Globus pallidus (tissue), 1 donor: ENCODE results near the gene CPNE4.
A peak's percentile ranks its signal among the peaks of the same experiment; 100 is the strongest.
"Not testable (repeated sequence)": the region's sequence is repeated elsewhere in the genome, so short reads cannot be mapped to it uniquely, and the experiment has no call there.

Experiments
- DNase-seq: peaks from one replicate; pipeline ENCODE4 v3.0.0-alpha.2; 2015; ENCODE audit warnings: low spot score

Gene CPNE4

DNA sequence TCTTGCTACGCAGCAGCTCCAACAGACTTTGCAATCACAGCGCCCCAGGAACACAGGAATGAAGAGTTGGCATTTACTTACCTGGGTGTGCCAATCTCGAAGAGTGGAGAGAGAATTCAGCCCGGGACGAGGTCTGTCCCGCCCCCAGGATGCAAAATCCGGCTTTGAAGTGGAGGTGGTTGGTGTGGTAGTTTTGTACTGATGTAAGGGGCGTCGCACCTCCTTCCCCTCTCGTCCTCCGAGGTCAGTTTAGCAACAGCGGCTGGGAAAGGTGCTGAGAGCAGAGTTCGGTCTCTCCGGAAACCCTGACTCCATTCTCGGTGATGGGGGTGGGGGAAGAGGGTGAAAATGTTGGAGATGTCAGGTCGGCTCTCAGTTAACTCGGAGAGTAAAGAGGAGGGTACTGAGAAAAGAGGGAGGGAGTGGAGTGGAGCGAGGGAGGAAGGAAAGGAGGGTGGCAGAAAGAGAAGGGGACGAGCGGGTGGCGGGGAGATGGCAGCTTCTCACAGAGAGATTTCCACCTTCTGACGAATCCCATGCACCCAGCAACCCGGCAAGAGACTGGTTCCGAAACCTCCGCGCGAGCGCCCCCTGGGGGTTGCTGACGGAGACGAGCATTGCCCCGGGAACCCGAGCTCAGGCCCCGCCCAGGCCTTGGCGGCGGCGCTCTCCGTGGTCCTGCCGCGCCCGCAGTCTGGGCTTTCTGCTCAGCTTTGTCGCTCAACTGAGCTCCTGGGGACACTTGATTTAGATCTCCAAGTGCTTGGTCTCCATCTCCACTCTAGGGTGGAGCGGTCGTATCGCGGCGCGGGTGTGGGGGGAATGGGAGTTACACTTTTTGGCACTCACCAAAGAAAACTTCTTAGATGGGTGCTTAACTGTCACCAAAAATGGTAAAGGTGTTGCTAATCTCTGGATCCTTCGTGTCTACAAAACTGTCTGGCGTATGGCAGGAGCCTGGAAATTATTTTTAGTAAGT lies at the start of gene CPNE4:
Gene CPNE4, minus strand, starts transcription at position 529 of the 979 bp plus-strand sequence.
- DNase-seq = peak; percentile 47

DNA sequence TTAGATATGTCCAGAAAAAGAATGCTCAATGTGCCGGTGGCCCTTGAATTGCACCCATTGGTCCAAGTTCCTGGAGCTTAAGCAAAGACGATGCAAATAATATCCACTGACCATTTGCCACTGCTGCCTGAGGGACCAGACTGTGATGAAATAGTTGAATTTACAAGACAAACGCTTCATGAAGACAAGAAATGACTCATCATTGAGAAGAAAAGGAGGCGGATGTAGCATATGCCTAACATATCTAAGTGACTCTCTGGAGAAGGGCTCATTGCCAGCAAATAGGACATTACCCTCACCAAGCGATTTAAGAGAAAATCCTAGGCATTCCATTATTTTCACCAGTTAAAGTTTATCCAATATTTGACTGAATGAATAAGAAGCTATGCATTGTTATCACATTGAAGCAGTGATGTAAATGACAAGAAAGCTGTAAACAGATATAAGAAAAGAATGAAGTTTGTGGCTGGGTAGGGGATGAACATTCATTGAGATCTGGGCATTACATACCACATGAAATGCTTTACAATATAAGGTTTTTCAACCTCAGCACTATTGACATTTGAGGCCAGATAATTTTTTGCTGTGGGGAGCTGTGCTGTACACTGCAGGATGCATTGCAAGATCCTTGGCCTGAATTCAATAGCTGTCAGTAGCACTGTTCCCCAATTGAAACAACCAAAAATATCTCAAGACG lies 48.9 kb upstream of the CPNE4 start:
- DNase-seq = no peak

DNA sequence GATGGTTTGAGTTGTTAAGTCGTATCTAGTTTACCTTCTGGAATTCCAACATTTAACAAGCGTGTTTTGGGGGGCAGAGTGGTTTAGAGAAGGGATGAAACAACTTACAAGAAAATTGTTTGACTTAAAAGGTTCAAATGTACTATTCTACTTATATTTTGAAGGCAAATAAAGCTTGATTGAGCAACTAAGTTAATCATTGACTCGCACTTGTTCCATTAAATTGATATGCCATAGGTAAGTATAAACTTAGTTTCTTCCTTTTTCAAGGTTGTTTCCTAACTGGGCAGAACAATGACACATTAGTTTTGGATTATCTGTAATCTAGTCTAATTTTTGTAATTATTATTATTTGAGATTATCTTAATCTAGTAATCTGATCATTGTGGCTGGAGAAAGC lies 48.3 kb upstream of the CPNE4 start:
- no peak for DNase-seq

DNA sequence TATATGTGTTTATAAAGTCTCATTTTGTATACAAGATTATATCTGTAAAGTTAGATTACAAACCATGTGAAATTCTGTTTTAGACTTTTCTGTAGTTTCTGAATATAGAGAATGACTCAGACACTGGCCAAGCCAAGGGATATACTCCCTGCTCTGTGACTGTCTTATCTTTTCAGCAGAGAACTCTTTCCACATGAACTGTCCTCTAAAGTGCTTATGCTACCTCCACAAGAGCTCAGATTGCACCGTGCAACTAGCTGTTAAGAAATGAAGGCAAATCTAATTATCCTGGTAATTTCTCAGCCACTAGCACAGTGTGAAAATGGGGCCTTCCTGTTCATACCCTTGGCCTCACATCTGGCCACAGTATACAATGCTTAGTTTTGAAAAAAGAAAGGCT lies 44.3 kb upstream of the CPNE4 start:
- DNase-seq = no peak

DNA sequence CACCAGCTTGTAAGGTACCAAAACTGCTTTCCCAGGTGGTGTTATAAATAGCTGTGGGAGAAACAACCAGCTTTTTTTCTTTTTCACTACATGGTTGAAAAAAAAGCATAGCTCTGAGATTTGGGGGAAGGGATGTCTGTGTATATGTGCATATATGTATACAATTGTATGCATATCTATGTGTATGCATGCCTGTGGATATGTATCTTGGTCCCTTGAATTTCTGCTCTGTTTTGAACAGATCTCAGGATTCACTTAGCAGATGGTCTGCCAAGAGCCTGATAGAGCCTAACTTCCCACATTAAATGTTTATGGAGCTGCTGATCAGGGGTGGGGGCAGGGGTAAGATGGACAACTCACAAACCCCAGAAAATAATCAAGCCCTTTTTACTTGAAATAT lies 39.0 kb upstream of the CPNE4 start:
- DNase-seq = no peak

DNA sequence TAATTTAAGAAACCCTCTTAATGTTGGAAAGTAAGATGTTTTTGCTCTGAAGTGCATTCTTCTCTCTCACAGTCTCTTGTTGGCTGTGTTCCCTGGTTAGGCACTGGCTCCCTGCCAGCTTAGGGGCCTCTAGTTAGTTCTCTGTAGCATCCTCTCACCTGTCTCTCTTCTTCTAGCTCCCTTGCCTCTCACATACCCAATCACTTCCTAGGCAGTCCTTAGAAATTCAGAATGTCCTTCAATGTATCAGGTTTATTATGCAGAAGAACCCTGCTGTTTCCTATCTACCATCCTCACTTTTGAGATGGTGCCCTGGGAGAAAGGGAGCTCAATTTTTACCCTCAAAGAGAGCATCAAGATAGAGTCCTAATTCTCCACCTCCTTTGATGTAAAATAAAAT lies 36.2 kb upstream of the CPNE4 start:
- DNase-seq = no peak

DNA sequence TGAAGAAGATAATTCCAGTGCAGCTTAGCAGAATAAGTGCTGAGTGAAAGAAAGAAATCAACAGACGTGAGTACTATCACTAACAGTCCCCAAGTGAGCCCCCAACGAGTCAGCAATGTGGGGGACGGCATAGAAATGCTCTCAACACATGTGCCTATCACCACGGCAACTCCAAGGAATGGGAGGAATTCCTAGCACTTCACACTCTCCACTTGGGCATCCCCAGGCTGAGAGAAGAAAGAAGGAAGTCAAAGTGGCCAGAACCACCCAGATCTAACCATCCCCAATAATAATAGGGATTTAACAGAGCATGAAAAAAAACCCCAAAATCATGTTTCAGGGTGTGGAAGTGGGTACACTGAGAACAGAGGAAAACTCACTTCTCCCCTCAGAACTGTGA lies 29.3 kb upstream of the CPNE4 start:
- no peak for DNase-seq

DNA sequence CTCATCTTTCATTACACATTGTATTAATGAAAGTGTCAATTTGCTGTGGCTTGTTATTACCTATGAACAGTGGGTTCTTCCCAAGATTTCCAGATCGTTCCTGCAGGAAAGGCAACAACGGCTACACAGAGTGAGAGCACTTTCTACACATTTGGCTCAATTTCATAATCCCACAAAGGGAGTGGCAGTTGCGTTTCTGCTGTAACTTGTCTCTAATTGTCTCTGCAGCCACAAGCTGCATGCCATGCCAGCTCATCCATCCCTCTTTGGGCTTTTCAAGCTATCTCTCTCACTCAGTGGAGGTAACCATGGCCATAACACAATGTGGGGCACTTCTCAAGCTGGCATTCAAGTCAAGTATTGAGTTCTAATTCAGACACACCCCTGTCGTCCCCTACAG lies 27.7 kb upstream of the CPNE4 start:
- DNase-seq = no peak

DNA sequence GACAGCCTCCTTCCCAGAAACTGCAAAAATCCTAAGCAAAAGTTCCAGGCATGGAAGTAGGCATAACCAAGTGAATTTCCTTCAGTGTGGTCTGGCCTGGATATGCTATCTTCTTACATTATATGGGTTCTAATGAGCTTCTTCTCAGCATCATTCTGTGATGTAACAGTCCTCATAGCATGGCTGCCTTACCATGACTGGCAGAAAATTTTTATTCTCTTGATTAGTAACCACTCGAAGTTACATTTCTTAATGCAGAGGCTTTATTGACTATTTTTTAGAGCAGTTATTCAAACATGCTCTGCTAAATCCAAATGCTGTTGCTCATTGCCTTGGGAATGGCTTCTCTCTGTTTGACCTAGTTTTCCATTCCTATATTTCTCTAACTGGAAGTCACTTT lies 21.1 kb upstream of the CPNE4 start:
- no peak for DNase-seq

DNA sequence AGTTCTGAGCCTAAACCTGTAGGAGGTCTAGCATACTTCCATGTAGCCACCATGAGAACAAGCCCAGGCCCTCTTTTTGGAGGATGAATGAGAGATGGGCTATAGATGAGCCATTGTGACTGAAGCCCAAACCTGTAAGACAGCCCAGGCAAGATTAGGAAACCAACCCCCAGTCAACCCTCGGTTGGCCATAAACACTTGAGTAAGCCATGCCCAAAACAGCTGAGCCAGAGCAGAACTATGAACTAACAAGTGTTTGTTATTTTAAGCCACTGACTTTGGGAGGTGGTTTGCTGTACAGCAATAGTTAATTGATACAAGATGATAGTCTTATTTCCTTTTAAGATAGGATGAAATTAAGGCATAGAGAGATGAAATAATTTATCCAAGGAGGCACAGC lies 12.4 kb upstream of the CPNE4 start:
- no peak for DNase-seq

DNA sequence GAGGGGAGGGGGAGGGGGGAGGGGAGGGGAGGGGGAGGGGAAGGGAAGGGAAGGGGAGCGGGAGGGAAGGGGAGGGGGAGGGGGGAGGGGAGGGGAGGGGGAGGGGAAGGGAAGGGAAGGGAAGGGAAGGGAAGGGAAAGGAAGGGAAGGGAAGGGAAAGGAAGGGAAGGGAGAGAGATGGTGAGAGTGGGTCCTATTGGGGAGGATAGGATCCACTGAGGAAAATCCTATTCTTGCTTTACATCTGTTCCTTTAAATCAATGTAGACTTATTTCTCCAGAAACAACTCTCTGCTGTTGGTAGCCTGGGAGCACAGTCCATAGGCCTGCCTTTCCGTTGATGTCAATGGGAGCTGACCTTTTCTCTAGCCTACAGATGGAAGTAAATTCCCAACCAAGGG lies 10.1 kb upstream of the CPNE4 start:
- not testable (repeated sequence) for DNase-seq

DNA sequence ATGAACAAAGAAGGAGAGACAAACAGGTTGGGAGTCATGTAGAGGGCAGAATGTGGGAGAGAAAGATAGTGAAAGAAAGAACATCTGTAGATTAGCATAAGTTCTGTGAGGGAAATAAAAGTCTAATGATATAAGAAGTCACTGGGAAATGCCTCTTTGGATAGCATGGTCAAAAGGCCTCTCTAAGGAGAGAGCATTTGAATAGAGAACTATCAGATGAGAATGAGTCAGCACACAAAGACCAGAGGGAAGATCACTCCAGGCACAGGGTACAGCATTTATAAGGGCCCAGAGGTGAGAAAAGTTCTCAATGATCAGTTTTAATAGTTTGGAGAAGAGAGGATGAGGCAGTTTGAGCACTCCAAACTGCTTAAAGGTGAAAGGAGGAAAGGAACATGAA lies 7.9 kb upstream of the CPNE4 start:
- no peak for DNase-seq

DNA sequence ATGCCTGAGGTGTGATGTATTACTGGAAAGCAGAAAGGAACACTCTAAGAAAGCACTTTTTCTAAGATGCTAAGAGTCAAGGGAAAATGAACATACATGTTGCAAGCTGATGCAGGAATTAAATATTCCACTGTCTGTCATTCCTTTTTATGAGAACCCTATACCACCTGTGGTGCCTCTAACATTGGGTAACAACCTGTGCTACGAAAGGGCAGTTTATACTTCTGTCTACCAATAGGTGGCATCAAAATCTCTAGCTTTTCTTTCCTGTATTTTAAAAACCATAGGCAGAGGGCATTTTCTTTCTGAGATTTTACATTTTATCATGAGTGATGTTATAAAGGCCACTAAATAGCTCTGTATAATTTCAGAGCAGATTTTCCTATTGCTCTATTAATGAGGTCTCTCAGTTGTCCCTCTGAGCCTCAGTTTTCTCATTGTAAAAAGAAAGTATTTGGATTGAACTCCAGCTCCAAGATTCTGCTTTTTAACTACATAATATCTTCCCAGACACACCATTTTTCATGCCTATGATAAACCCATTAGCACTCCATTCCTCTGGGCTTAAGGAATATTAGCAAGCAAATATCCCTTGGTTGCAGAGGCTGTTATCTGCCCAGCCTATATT lies 3.5 kb upstream of the CPNE4 start:
- no peak for DNase-seq

DNA sequence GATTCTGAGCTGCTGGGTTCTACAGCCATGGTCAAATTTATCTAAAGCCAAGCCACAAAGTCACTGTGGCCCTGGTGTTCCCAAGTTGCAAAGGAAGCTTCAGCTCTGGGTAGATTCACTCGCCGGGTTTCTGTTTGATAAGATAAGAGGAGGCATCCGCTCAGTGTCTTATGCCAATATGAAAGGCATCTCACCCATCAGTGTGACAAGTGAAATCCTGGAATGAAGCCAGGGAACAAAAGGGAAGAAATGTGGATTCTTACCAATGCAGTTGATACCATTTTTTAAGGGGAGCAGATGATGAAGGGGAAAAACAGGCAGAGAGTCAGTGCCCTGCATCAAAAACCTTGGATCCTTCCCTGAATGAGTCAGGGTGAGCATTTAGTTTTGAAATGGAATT lies 2.8 kb upstream of the CPNE4 start:
- no peak for DNase-seq

DNA sequence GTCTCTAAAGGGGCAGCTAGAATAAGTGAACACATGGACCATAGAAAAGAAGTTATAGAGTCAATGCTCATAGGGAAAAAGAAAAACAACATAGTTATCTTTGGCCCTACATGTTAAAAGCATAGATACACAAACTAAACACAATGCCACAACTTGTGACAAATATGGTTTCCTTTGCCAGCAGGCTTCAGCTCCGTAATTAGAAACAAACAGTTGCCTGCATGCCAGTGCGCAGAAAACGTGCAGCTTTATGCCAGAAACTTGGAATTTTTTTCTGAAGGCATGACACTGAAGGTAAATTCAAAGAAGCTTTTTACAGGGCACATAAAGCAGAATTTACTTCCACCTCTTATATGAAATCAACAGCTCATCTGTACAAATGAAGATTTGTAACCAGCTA lies 2.2 kb upstream of the CPNE4 start:
- DNase-seq = no peak

DNA sequence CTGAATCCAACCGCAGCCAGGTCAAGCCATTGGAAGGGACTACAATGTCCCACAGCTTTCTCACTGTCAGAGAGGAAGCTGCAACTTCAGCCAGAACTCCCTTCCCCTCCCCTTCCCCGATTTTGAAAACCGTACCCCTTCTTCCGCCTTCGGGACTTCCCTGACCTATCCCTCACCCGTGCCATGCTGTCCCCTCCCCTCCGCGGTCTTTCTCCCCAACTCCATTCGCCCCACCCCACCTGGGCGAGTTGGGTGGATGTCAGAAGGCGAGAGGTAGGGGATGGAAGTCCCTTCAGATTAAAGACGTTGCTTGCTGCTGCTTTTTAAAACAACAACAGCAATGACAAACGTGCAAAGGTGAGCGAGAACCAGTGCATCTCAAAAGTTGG lies 723 bp downstream of the CPNE4 start:
- DNase-seq = no peak

DNA sequence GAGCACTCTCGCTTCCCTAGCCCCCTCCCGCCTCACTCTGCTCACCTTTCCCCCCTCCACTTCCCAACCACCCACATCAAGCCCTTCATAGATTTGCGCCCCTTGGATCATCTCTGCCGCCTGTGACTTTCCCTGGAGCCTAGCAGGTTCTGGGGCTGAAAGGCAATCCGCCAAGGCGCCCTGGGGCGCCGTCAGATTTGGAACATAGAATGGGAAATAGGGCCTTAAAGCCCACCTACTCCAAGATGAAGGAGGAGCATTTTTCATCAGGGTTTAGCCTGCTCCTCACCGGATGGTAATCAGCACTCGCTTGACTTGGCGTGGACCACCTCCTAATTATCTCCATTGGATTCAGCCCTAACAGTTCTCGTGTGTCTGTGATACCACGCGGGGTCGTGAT lies 1.3 kb downstream of the CPNE4 start:
- DNase-seq = no peak

DNA sequence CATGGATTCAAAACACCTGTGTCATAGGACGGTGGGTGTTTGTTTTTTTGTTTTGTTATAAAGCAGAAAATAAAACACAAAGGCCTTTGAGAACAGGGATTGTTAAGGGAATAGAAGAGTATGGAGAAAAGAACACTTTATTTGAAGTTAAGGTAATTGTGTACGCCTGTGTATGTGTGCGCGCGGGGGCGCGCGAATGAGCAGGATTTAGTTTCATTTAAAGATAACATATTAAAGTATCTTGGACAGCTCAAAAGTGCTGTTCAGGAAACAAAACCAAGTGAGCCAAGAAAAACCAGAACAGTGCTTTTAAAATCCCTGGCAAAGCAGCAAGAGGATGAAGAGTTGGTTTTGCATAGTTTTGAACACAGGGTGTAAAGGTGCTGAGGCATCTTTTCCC lies 1.9 kb downstream of the CPNE4 start:
- DNase-seq = no peak

DNA sequence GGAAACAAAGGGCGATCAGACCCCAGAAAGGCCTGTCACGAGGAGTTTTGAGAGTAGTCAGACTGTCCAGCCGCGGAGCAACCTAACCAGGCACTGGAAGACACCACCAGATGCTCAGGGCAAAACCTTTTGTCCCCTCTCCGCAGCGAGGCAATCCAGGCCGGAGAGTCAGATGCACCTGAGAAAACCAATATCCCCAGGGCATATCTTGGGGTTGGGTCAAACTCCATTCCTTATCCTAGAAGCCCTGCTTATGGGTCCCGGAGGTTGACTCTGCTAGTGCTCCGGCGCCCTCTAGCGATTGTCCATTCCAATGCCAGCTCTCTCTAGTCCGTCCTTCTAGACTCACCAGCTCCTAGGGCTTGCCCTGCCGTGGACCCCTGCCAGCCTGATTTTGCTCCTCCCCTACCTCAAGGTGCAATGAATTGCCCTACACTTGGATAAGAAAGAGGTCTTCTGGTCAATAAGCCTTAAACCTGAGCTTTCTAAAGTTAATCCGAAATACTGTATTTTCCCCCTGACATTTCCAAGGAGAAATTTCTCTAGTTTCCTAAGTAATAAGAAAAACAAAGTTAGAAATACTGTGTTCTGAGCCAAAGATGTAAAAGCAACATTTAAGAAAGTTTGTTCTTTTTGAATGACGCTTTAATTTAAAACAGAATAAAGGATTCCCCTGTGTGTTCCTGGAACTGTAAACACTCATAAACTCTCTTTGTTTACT lies 5.5 kb downstream of the CPNE4 start:
- peak; percentile 66 for DNase-seq

DNA sequence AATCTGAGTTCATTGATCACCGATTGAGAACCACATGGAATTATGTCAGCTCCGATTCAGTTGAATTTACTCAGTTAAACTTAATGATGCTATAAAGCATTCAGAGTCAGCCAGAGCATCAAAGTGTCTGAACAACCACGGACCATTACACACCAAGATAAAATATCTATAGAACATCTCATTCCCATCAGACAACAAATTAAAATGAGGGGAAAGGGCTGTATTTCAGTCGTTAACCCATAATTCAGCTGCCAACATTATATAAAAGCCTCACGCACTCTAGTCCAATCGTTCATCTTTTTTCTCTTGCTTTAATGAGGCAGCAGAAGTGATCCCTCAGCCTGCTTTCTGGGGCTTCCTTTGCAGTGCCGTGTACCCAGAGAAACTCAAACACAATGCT lies 11.9 kb downstream of the CPNE4 start:
- no peak for DNase-seq

DNA sequence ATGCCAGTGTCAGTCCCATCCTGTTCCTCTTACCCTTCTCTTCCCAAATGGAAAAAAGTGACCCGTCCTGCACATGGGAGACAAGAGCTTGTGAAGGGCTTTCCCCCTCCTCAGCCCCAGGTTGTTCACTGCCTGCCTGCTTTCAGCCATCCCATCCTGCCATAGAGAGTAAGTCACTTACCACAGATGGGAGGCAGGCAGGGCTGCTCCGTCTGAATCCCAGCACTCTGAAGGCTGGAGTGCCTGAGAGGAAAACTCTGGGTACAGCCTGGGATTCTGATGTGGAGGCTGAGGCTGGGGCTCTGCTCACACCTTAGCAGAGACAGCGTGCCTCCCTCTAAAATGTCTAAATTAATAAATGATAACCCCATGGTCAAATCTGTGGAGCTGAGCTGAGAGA lies 14.8 kb downstream of the CPNE4 start:
- no peak for DNase-seq

DNA sequence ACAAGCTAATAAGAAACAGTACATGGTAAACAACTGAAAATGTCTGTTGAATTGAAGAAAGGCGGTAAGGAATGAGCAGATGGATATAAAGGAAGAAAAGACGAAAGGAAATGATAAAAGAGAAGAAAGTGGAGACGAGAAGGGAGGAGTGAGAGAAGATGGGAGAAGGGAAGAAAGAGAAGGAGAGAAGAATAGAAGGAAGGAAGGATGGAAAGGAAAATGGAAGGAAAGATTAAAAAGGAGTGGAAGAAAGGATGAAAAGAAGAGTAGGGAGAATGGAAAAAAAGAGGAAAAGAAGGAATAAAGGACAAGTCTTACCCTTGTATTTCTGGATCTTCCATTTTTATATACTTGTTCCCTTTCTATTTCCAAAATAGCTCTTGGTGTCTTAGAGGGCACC lies 17.7 kb downstream of the CPNE4 start:
- no peak for DNase-seq
